Heart left ventricle (tissue), 16 donors: ENCODE measurements around the gene ASPA. TPM values are rescaled to one million over a fixed set of nuclear protein-coding genes. Genes with fewer than 3 reads are reported as not detected.

Experiments
- ATAC-seq, 4 donors: fragments of 200-7000 bp; cut with Tn5 transposase; one replicate each; pipeline ENCODE4 v1.9.1; 2020 to 2022; ENCODE audit warnings: moderate library complexity in 4 of 4, mild to moderate bottlenecking in 3 of 4, moderate number of reproducible peaks in 1 of 4
- DNase-seq, 5 donors: peaks; one replicate each; pipeline ENCODE4 v3.0.0-alpha.2; 2020
- H3K27ac ChIP-seq, 12 donors: fragments of 200-600 bp; sonication (generic) in 4 of 12; one replicate each; pipeline versions ENCODE4 v1.5.0 to v1.8.0; 2016 to 2022; ENCODE audit warnings: mild to moderate bottlenecking in 2 of 12
- H3K27me3 ChIP-seq, 9 donors: fragments of 200-600 bp; sonication (generic) in 2 of 9; one replicate each; pipeline versions ENCODE4 v1.5.1 to v1.8.0; 2016 to 2022; ENCODE audit warnings: mild to moderate bottlenecking in 3 of 9
- H3K36me3 ChIP-seq, 9 donors: fragments of 200-600 bp; sonication (generic) in 2 of 9; one replicate each; pipeline versions ENCODE4 v1.5.0 to v1.8.0; 2018 to 2022; ENCODE audit warnings: mild to moderate bottlenecking in 2 of 9
- H3K4me1 ChIP-seq, 12 donors: fragments of 200-600 bp; sonication (generic) in 4 of 12; one replicate each; pipeline versions ENCODE4 v1.5.0 to v1.8.0; 2016 to 2022; ENCODE audit warnings: mild to moderate bottlenecking in 3 of 12
- H3K4me3 ChIP-seq, 12 donors: fragments of 200-600 bp; sonication (generic) in 4 of 12; one replicate each; pipeline versions ENCODE4 v1.5.0 to v1.8.0; 2017 to 2022; ENCODE audit warnings: mild to moderate bottlenecking in 9 of 12, moderate library complexity in 4 of 12
- H3K9me3 ChIP-seq, 12 donors: fragments of 200-600 bp; sonication (generic) in 4 of 12; one replicate each; pipeline versions ENCODE4 v1.5.0 to v1.8.0; 2016 to 2022; ENCODE audit warnings: mild to moderate bottlenecking in 1 of 12
- CTCF ChIP-seq, 12 donors: fragments of 200-600 bp; sonication (generic) in 4 of 12; IDR thresholded peaks; one replicate each; pipeline versions ENCODE4 v1.5.0 to v1.8.0; 2018 to 2022; ENCODE audit warnings: antibody characterized with exemption in 12 of 12, mild to moderate bottlenecking in 5 of 12
- POLR2A ChIP-seq, 2 donors: fragments of 450-650 bp; IDR thresholded peaks; one replicate each; pipeline ENCODE4 v1.6.1; 2017; ENCODE audit warnings: antibody characterized with exemption in 2 of 2, mild to moderate bottlenecking in 2 of 2, moderate library complexity in 2 of 2
- WGBS, 4 donors: extraction: QIAGEN DNeasy Blood & Tissue Kit in 2 of 4; methylation state at CpG; one replicate each; pipeline versions ENCODE4 v1.1.5 to v1.1.7; 2013 to 2018; 5-methylcytosine and 5-hydroxymethylcytosine counted together
- intact Hi-C, 10 donors: fragments of 100-400 bp; cut with DNase I; formaldehyde crosslinking; loops; one replicate each; pipeline versions ENCODE4 v1.11.1 to v1.14.2; 2022
- polyA plus RNA-seq, 2 donors: library from polyadenylated mRNA; stranded (reverse); fragments of 200-250 nt; gene quantifications; one replicate each; pipeline ENCODE4 v1.2.3, GENCODE V29; 2013
- total RNA-seq, 9 donors: library from RNA; depleted of rRNA in 2 of 9; stranded (reverse); fragments of >200 nt in 2 of 9; fragmentation: NEBNext Ultra II Directional in 3 of 9; extraction: Animal tissue kit (Norgen Biotek cat#: 25700) in 3 of 9; gene quantifications; one replicate each; pipeline versions ENCODE4 v1.1.0 to v1.2.4, GENCODE V29; 2016 to 2023
- donor health status: ischemic (EF 13 %, LVEDD 7.1; RV severe dilation, severe dysfunction).
- donor health status: healthy with polysubstance abuse.
- donor health status: DM: no; HTN: yes; CAD: no.
- donor health status: DM: no; HTN: no; CAD: no.
- donor health status: ischemic (EF 25% LVEDD 6.9; RV normal size, moderate dysfunction).
- donor health status: ischemic (EF 25% LVEDD 5.7; RV mildly dilated, moderate dysfunction).
- donor health status: healthy.
- donor health status: DM: yes; HTN: yes; CAD: no.
- donor health status: ischemic (EF 35%, LVEDD 5.7; RV mildly dilated, moderate dysfunction).
- donor health status: nonischemic (EF 11% LVEDD 7.7; RV severe dilation, severe dysfunction).
- donor health status: DM: yes; HTN: yes; CAD: no.
- donor health status: PGD.
- donor health status: ischemic (EF 29% LVEDD 5.4; RV normal size, mild dysfunction).
- donor health status: nonischemic (EF 23%, LVEDD 6.1; RV moderate dilation, normal function).

Gene ASPA
- total and polyA plus RNA-seq, 11 donors: 0.26 to 2.4 (median 1.2) TPM

DNA sequence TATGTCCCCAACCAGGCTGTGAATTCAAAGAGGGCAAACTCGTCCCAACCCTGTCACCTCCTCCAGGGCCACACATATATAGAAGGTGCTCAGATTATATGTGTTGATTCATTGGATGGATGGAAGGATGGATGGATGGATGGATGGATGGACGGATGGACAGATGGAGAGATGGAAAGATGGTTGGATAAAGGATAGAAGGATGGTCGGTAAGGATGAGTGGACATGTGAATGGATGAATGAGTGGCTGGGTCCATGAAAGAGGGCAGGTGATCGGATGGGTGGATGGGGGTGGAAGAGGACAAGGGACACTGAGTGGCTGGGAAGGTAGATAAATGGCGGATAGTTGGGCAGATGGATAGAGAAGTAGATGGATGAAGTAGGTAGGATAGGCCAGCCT lies 51.7 kb downstream of the ASPA start:
- intact Hi-C loops: no loop called here
- WGBS, 4 donors: 93 to 95% (median 94%) methylated on average over 5 of the region's 5 CpGs

DNA sequence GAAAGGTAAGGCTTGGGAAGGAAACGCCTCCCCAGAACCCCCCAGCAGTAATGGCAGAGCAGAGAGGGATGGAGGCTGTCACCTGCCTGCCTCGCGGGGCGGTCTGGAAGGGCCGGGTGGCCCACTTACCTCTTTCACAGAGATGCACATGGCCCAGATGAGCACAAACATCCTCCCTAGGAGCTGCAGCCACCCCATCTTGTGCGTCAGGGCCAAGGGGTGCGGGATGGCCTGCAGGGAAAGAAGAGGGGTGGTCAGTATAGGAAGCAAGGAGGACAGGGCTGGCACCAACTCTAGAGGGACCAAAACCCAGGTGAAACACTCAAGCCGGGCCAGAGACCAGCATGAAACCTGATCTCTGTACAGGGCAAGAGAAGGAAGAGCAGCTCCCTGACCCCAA lies 52.1 kb downstream of the ASPA start:
- ATAC-seq (no peak), DNase-seq (no peak)
- TF ChIP-seq POLR2A (IDR thresholded peaks at IDR 0.05) (no peak), CTCF (IDR thresholded peaks at IDR 0.05) (no peak)
- peaks cover 0 to 34% (median 10%) of the 10 kb centered on the region in 12 donors for H3K4me1 ChIP-seq
- no peaks in the 10 kb centered on the region for H3K27me3 ChIP-seq
- H3K9me3 ChIP-seq: no peaks in the 10 kb centered on the region
- H3K4me3 ChIP-seq: no peak overlapping the region
- H3K36me3 ChIP-seq: no peaks in the 10 kb centered on the region
- intact Hi-C loops: no loop called here
- 92 to 95% (median 95%) methylated on average over 8 of the region's 8 CpGs for WGBS, 4 donors
- peak overlapping the region in 1 of 12 donors; percentile 25 for H3K27ac ChIP-seq

More for the DNA sequence above, 51.7 kb downstream of the ASPA start:
- TF ChIP-seq POLR2A (IDR thresholded peaks at IDR 0.05) (no peak), CTCF (IDR thresholded peaks at IDR 0.05) (no peak)
- no peak overlapping the region for H3K4me3 ChIP-seq
- peaks cover 0 to 34% (median 10%) of the 10 kb centered on the region in 12 donors for H3K4me1 ChIP-seq
- ATAC-seq: no peak
- H3K27ac ChIP-seq: no peak overlapping the region
- no peaks in the 10 kb centered on the region for H3K36me3 ChIP-seq
- H3K27me3 ChIP-seq: no peaks in the 10 kb centered on the region
- no peaks in the 10 kb centered on the region for H3K9me3 ChIP-seq
- DNase-seq: no peak

GRCh38 chr17:3528403-3528851 lies 52.6 kb downstream of the ASPA start:
- ATAC-seq (no peak), DNase-seq (no peak)
- H3K9me3 ChIP-seq: no peaks in the 10 kb centered on the region
- H3K27me3 ChIP-seq: no peaks in the 10 kb centered on the region
- no peaks in the 10 kb centered on the region for H3K36me3 ChIP-seq
- no peak overlapping the region for H3K4me3 ChIP-seq
- H3K4me1 ChIP-seq: peaks cover 0 to 34% (median 10%) of the 10 kb centered on the region in 12 donors
- TF ChIP-seq POLR2A (IDR thresholded peaks at IDR 0.05) (no peak), CTCF (IDR thresholded peaks at IDR 0.05) (no peak)
- WGBS, 4 donors: 46 to 65% (median 52%) methylated on average over 14 of the region's 14 CpGs
- intact Hi-C loops: no loop called here
- H3K27ac ChIP-seq: peak overlapping the region in 4 of 12 donors; percentile 20 to 74 (median 32)

- DNase-seq: no peak
- H3K27ac ChIP-seq: peak overlapping the region in 4 of 12 donors; percentile 20 to 79 (median 56)
- WGBS, 4 donors: 43 to 58% (median 49%) methylated on average over 8 to 11 of the region's 11 CpGs
These were observed 53.2 kb downstream of the ASPA start for GRCh38 chr17:3528880-3529511.

More at GRCh38 chr17:3528880-3529511, 53.2 kb downstream of the ASPA start:
- ATAC-seq: no peak
- TF ChIP-seq POLR2A (IDR thresholded peaks at IDR 0.05): no peak
- TF ChIP-seq CTCF (IDR thresholded peaks at IDR 0.05): no peak
- intact Hi-C loops: no loop called here
- H3K4me3 ChIP-seq: no peak overlapping the region
- H3K27me3 ChIP-seq: no peaks in the 10 kb centered on the region
- peaks cover 0 to 34% (median 10%) of the 10 kb centered on the region in 12 donors for H3K4me1 ChIP-seq
- H3K9me3 ChIP-seq: no peaks in the 10 kb centered on the region
- no peaks in the 10 kb centered on the region for H3K36me3 ChIP-seq
